Measurements from ENCODE around the gene DBI.
A peak's percentile ranks its signal among the peaks of the same experiment; 100 is the strongest.

The DBI gene

GRCh38 chr2:119366649-119367471 lies at the start of gene DBI, which contains the start of gene C2orf76:
TSS of gene DBI (plus strand) at chr2:119366977. CDS start at chr2:119367052, 75 bp downstream.
TSS of gene C2orf76 (minus strand) at chr2:119366834. CDS start at chr2:119339959, 26,875 bp downstream.
- FAIRE-seq (peak; percentile 97), DNase-seq (ENCODE audit: extremely low spot score, insufficient read length, low read depth) (peak; percentile 94)

GRCh38 chr2:119317554-119317953 lies 49.2 kb upstream of the DBI start:
- DNase-seq (ENCODE audit: extremely low spot score, insufficient read length, low read depth): no peak
- FAIRE-seq: no peak

- no peak for FAIRE-seq
Observed at GRCh38 chr2:119319593-119319992, 47.2 kb upstream of the DBI start.

GRCh38 chr2:119323459-119323858 lies 43.3 kb upstream of the DBI start:
- no peak for FAIRE-seq
- DNase-seq (ENCODE audit: extremely low spot score, insufficient read length, low read depth): no peak

More at GRCh38 chr2:119319593-119319992, 47.2 kb upstream of the DBI start:
- DNase-seq (ENCODE audit: extremely low spot score, insufficient read length, low read depth): no peak

- FAIRE-seq (no peak), DNase-seq (ENCODE audit: extremely low spot score, insufficient read length, low read depth) (no peak)
Observed at GRCh38 chr2:119324685-119325270, 42.0 kb upstream of the DBI start.

GRCh38 chr2:119326938-119327337 lies 39.8 kb upstream of the DBI start:
- DNase-seq (ENCODE audit: extremely low spot score, insufficient read length, low read depth) (no peak), FAIRE-seq (no peak)

GRCh38 chr2:119327431-119327830 lies 39.3 kb upstream of the DBI start:
- no peak for FAIRE-seq
- DNase-seq (ENCODE audit: extremely low spot score, insufficient read length, low read depth): no peak

- no peak for DNase-seq (ENCODE audit: extremely low spot score, insufficient read length, low read depth)
- no peak for FAIRE-seq
Observed at GRCh38 chr2:119332953-119333352, 33.8 kb upstream of the DBI start.

GRCh38 chr2:119333360-119333759 lies 33.4 kb upstream of the DBI start:
- FAIRE-seq: no peak

GRCh38 chr2:119333833-119334232 lies 32.9 kb upstream of the DBI start:
- DNase-seq (ENCODE audit: extremely low spot score, insufficient read length, low read depth) (no peak), FAIRE-seq (no peak)

More at GRCh38 chr2:119333360-119333759, 33.4 kb upstream of the DBI start:
- no peak for DNase-seq (ENCODE audit: extremely low spot score, insufficient read length, low read depth)

GRCh38 chr2:119337749-119338148 lies 29.0 kb upstream of the DBI start:
- FAIRE-seq (no peak), DNase-seq (ENCODE audit: extremely low spot score, insufficient read length, low read depth) (no peak)

- DNase-seq (ENCODE audit: extremely low spot score, insufficient read length, low read depth) (no peak), FAIRE-seq (no peak)
Observed at GRCh38 chr2:119338272-119338671, 28.5 kb upstream of the DBI start.

GRCh38 chr2:119338826-119339561 lies 27.8 kb upstream of the DBI start:
- DNase-seq (ENCODE audit: extremely low spot score, insufficient read length, low read depth) (peak; percentile 40), FAIRE-seq (peak; percentile 91)

GRCh38 chr2:119339562-119339923 lies 27.2 kb upstream of the DBI start:
- FAIRE-seq: no peak
- DNase-seq (ENCODE audit: extremely low spot score, insufficient read length, low read depth): no peak

GRCh38 chr2:119341684-119342083 lies 25.1 kb upstream of the DBI start:
- DNase-seq (ENCODE audit: extremely low spot score, insufficient read length, low read depth) (no peak), FAIRE-seq (no peak)

GRCh38 chr2:119349289-119349688 lies 17.5 kb upstream of the DBI start:
- no peak for FAIRE-seq
- DNase-seq (ENCODE audit: extremely low spot score, insufficient read length, low read depth): no peak

GRCh38 chr2:119350311-119350998 lies 16.3 kb upstream of the DBI start:
- DNase-seq (ENCODE audit: extremely low spot score, insufficient read length, low read depth) (no peak), FAIRE-seq (no peak)

- peak; percentile 39 for DNase-seq (ENCODE audit: extremely low spot score, insufficient read length, low read depth)
- FAIRE-seq: peak; percentile 99
Observed at GRCh38 chr2:119352357-119352756, 14.4 kb upstream of the DBI start.

- FAIRE-seq (no peak), DNase-seq (ENCODE audit: extremely low spot score, insufficient read length, low read depth) (no peak)
Observed at GRCh38 chr2:119354860-119355259, 11.9 kb upstream of the DBI start.

- no peak for FAIRE-seq
- DNase-seq (ENCODE audit: extremely low spot score, insufficient read length, low read depth): no peak
Observed at GRCh38 chr2:119359774-119360173, 7.0 kb upstream of the DBI start.

Measured in GM18507 (cell line).